Measurements from ENCODE around the gene NEFH. TPM values are rescaled to one million over a fixed set of nuclear protein-coding genes. Genes with fewer than 3 reads are reported as not detected.

NEFH gene
- total RNA-seq, 1 donor from 2014 or later: 0.46 TPM

DNA sequence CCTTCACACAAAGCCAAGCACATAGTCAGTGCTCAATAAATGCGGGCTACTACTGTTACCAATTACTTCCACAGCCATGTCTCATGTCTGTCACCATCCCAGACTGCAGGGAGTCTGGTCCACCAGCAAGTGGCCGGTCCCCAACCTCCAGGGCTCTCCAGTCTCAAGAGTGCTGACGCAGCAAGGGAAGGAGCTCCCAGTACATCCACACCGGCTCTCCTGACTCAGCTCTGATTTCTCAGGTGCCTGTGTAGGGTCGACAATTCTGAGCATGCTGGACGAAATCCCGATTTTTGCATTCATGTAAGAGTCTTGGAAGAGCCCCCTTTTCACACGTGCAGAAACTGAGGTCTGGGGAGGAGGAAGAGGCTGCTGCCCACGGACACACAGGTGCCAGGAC, 10.3 kb upstream of the NEFH start:
- no peaks in the 10 kb centered on the region for H3K9me3 ChIP-seq
- H3K36me3 ChIP-seq: no peaks in the 10 kb centered on the region
- intact Hi-C loops (cut with DNase I): no loop called here
- peaks cover 4% of the 10 kb centered on the region for H3K4me1 ChIP-seq
- H3K27me3 ChIP-seq: peaks cover 11% of the 10 kb centered on the region
- H3K4me3 ChIP-seq: no peak overlapping the region
- TF ChIP-seq CTCF (IDR thresholded peaks at IDR 0.05): no peak
- H3K27ac ChIP-seq: no peak overlapping the region
- ATAC-seq (peak; percentile 57), DNase-seq (no peak)

DNA sequence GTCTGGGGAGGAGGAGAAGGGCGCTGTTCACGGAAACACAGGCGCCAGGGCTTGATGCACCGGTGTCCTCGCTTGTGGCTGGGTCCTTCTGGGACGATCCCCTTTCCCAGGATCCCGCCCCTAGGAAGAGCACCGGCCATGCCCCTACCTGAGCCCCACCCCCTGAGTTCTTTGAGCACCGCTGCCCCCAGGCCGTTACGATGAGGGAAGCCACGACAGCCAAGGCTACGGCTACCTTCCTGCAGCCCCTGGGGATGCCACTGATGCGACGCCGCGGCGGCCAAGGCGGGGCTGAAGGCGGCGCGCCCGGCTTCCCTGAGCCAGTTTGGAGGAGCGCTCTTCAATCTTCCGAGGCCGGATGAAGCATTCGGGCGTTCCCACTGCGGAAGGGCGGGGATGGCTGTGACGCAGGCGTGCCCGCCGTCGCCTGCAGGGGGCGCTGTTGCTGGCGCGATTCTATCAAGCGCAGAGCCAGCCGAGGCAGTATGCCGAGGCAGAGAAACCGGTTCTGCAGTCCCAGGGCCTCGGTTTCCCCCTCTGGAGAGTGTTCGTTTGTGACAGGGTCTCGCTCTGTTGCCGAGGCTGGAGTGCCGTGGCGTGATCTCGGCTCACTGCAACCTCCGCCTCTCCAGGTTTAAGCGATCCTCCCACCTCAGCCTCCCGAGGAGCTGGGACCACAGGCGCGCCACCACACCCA, 9.7 kb upstream of the NEFH start:
- peak overlapping the region; percentile 29 for H3K4me3 ChIP-seq
- peak; percentile 83 for TF ChIP-seq CTCF (IDR thresholded peaks at IDR 0.05)
- peaks cover 4% of the 10 kb centered on the region for H3K4me1 ChIP-seq
- no peaks in the 10 kb centered on the region for H3K9me3 ChIP-seq
- peak; percentile 90 for ATAC-seq
- H3K36me3 ChIP-seq: no peaks in the 10 kb centered on the region
- intact Hi-C loops (cut with DNase I): no loop called here
- H3K27ac ChIP-seq: no peak overlapping the region
- peaks cover 11% of the 10 kb centered on the region for H3K27me3 ChIP-seq
- DNase-seq: peak; percentile 83

GRCh38 chr22:29473001-29473400, 7.0 kb upstream of the NEFH start:
- Histone ChIP-seq H3K27me3 (peaks cover 11% of the 10 kb centered on the region), H3K27ac (no peak overlapping the region), H3K4me3 (no peak overlapping the region), H3K4me1 (peaks cover 4% of the 10 kb centered on the region), H3K36me3 (no peaks in the 10 kb centered on the region), H3K9me3 (no peaks in the 10 kb centered on the region)
- ATAC-seq: no peak
- intact Hi-C loops (cut with DNase I): no loop called here
- TF ChIP-seq CTCF (IDR thresholded peaks at IDR 0.05): no peak
- no peak for DNase-seq

GRCh38 chr22:29475550-29475949, 4.5 kb upstream of the NEFH start:
- Histone ChIP-seq H3K27ac (no peak overlapping the region), H3K9me3 (no peaks in the 10 kb centered on the region), H3K4me3 (no peak overlapping the region), H3K27me3 (peaks cover 21% of the 10 kb centered on the region), H3K4me1 (peaks cover 8% of the 10 kb centered on the region), H3K36me3 (no peaks in the 10 kb centered on the region)
- ATAC-seq (no peak), DNase-seq (no peak)
- no peak for TF ChIP-seq CTCF (IDR thresholded peaks at IDR 0.05)
- intact Hi-C loops (cut with DNase I): no loop called here

DNA sequence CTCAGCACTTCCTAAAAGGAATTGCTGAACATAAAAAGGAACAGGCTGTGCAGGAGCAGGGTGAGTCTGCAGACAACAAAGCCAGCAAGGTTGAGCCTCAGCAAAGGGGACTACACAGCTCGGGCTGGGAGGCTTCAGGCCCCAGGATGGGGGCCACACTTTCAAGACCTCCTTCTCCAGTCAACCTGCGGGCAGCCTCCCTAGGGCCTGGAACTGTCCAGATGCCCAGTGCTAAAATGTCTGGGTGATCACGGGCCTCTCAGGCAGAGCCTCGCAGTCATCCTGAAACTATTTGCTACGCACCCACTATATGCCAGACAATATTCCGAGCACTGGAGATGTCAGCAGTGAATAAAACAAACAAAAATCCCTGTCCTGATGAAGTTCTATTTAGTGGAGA, 3.9 kb upstream of the NEFH start:
- no peak overlapping the region for H3K4me3 ChIP-seq
- H3K36me3 ChIP-seq: no peaks in the 10 kb centered on the region
- ATAC-seq: no peak
- peaks cover 25% of the 10 kb centered on the region for H3K27me3 ChIP-seq
- no peaks in the 10 kb centered on the region for H3K9me3 ChIP-seq
- TF ChIP-seq CTCF (IDR thresholded peaks at IDR 0.05): no peak
- intact Hi-C loops (cut with DNase I): no loop called here
- peaks cover 12% of the 10 kb centered on the region for H3K4me1 ChIP-seq
- DNase-seq: no peak
- H3K27ac ChIP-seq: no peak overlapping the region

All from upper lobe of right lung (tissue), 1 donor.